Measurements from ENCODE around the gene IRAK1.

DNA sequence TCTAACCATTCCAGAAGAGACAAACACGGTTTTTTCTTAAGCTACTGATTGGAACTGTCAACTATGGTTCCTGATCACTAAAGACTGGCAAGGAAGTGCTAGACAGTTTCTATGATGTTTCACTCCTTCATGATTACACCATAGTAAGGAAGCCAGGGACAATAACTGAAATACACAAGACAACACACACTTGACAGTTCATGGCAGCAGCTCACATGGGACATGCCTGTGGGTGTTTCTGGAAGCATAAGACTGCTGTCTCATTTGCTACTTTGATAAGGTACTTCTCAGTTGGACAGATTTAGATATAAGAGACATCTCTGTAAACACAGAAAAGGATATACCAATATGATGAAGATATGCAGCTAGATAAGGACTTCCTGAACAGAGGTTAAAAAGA, 8.3 kb upstream of the IRAK1 start:
- TF ChIP-seq RARB (CRISPR knock-in tag; IDR thresholded peaks at IDR 0.05) (no peak), ESRRG (CRISPR knock-in tag; IDR thresholded peaks at IDR 0.05) (no peak)

Measured in SK-N-SH treated with all-trans-retinoic acid at 6 μM for 48 hours (cell line).